ENCODE results near the gene CAMKK2.

DNA sequence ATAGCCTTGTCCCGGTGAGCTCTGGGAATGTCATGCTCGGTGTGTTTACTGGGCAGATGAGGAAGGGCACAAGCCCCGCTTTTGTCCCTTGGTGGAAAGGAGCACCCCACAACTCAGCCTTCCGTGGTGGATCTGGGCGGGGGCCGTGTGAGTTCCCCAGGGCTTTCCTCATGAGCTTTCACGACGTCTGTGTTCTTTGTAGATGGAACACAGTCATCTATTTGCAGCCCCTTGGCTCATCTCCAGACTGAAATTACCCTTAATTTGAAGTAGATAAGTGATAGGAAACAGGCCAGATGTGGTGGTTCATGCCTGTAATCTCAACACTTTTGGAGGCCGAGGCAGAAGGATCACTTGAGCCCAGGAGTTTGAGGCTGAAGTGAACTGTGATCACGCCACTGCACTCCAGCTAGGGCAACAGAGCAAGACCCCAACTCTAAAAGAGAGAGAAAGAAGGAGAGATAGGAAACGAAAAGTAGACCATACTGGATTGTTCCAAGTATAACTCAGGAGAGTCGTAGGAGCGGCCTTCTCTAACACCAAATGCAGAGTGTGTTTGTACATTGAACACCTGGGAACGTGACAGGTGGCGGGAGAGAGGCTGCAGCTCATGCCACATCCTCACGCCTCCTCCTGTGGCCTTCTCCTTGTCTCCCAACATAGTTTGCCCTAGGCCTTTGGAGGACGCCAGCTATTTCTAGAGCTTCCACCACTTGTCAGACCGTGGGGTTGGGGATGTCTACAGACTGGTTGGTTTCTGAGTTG is 77.7 kb downstream of the CAMKK2 start:
- TF ChIP-seq, protein P1, sequence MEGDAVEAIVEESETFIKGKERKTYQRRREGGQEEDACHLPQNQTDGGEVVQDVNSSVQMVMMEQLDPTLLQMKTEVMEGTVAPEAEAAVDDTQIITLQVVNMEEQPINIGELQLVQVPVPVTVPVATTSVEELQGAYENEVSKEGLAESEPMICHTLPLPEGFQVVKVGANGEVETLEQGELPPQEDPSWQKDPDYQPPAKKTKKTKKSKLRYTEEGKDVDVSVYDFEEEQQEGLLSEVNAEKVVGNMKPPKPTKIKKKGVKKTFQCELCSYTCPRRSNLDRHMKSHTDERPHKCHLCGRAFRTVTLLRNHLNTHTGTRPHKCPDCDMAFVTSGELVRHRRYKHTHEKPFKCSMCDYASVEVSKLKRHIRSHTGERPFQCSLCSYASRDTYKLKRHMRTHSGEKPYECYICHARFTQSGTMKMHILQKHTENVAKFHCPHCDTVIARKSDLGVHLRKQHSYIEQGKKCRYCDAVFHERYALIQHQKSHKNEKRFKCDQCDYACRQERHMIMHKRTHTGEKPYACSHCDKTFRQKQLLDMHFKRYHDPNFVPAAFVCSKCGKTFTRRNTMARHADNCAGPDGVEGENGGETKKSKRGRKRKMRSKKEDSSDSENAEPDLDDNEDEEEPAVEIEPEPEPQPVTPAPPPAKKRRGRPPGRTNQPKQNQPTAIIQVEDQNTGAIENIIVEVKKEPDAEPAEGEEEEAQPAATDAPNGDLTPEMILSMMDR (IDR thresholded peaks at IDR 0.05 in 2 of 3, conservative IDR thresholded peaks at IDR 0.05 in 1 of 3; ENCODE audit: insufficient read depth in 2 of 3, low read depth in 1 of 3, low read length in 3 of 3) = no peak
- no peak for TF ChIP-seq ZNF146 (CRISPR knock-in tag; IDR thresholded peaks at IDR 0.05; ENCODE audit: unreplicated experiment)
- no peak for TF ChIP-seq CREBBP (IDR thresholded peaks at IDR 0.05; ENCODE audit: low read depth, low read length)
- no peak for TF ChIP-seq ZNF232 (CRISPR knock-in tag; IDR thresholded peaks at IDR 0.05)
- TF ChIP-seq LARP7 (IDR thresholded peaks at IDR 0.05) = no peak
- TF ChIP-seq, protein P2, sequence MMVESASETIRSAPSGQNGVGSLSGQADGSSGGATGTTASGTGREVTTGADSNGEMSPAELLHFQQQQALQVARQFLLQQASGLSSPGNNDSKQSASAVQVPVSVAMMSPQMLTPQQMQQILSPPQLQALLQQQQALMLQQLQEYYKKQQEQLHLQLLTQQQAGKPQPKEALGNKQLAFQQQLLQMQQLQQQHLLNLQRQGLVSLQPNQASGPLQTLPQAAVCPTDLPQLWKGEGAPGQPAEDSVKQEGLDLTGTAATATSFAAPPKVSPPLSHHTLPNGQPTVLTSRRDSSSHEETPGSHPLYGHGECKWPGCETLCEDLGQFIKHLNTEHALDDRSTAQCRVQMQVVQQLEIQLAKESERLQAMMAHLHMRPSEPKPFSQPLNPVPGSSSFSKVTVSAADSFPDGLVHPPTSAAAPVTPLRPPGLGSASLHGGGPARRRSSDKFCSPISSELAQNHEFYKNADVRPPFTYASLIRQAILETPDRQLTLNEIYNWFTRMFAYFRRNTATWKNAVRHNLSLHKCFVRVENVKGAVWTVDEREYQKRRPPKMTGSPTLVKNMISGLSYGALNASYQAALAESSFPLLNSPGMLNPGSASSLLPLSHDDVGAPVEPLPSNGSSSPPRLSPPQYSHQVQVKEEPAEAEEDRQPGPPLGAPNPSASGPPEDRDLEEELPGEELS (CRISPR knock-in tag; IDR thresholded peaks at IDR 0.05; ENCODE audit: borderline replicate concordance) = no peak
- no peak for TF ChIP-seq FOXK1 (CRISPR knock-in tag; IDR thresholded peaks at IDR 0.05; ENCODE audit: borderline replicate concordance)
- TF ChIP-seq POLR2AphosphoS5 (IDR thresholded peaks at IDR 0.05; ENCODE audit: control insufficient read depth, insufficient read depth, low read depth, low read length) = no peak
- no peak for TF ChIP-seq NFATC3 (IDR thresholded peaks at IDR 0.05)

Data from K562 (cell line).